HepG2 (cell line): ENCODE measurements around the gene ERBB4. TPM values are rescaled to one million over a fixed set of nuclear protein-coding genes. Genes with fewer than 3 reads are reported as not detected.
A peak's percentile ranks its signal among the peaks of the same experiment; 100 is the strongest.

Experiments used
- ATAC-seq: fragments of 200-7000 bp; cut with Tn5 transposase; 3 replicates; pipeline ENCODE4 v1.9.1; 2020; ENCODE audit warnings: mild to moderate bottlenecking, moderate library complexity
- BruUV-seq: library from RNA; stranded (reverse); fragments of 400-500 nt; replicated peaks from 2 replicates; lab custom pipeline; 2021; lab: Mats Ljungman, UMichigan
- CTCF ChIA-PET: fragments of 300-600 bp; formaldehyde crosslinking; extraction: SDS; loops from one replicate; lab custom pipeline; 2021; ENCODE audit warnings: low total read pairs, inconsistent platforms, low intra/inter-chr PET ratio; lab: Yijun Ruan, JAX
- POLR2A ChIA-PET: fragments of 350-600 bp; sonication (Branson Sonifier 250); formaldehyde crosslinking; loops from one replicate; lab custom pipeline; 2020; ENCODE audit warnings: antibody characterized with exemption, inconsistent platforms; lab: Yijun Ruan, JAX
- DNase-seq: peaks from one replicate; pipeline ENCODE4 v3.0.0-alpha.2; 2015; ENCODE audit warnings: low spot score
- FAIRE-seq: peaks from 3 replicates; lab custom pipeline; 2011; peaks lifted over from hg19 to GRCh38; lab: Jason Lieb, UNC
- H2AFZ ChIP-seq: one replicate; pipeline ENCODE4 v1.6.1; 2011; ENCODE audit warnings: low read length, inconsistent platforms
- H3K27ac ChIP-seq: fragments of 300-600 bp; 3 replicates; pipeline ENCODE4 v1.8.0; 2011; ENCODE audit warnings: mixed run types, mild to moderate bottlenecking, mixed read lengths, low read length, inconsistent platforms; ENCODE audit not compliant: insufficient read depth; ENCODE audit errors: extremely low read length
- H3K27me3 ChIP-seq, 2 experiments: fragments of 200-600 bp in 1 of 2; 2 replicates in 1 of 2; 3 replicates in 1 of 2; pipeline versions ENCODE4 v1.6.0 to v1.8.0; 2011; ENCODE audit warnings: low read length in 2 of 2, mild to moderate bottlenecking in 2 of 2, moderate library complexity in 2 of 2, inconsistent platforms in 1 of 2; ENCODE audit not compliant: insufficient read depth in 2 of 2, control insufficient read depth in 1 of 2
- H3K36me3 ChIP-seq, 2 experiments: fragments of 200-600 bp in 1 of 2; replicated peaks in 1 of 2; 2 replicates in 1 of 2; 3 replicates in 1 of 2; pipeline versions ENCODE4 v1.5.1 to v1.8.0; 2011; ENCODE audit warnings: low read length in 2 of 2, inconsistent platforms in 1 of 2; ENCODE audit not compliant: insufficient read depth in 2 of 2, control insufficient read depth in 1 of 2
- H3K4me1 ChIP-seq: 2 replicates; pipeline ENCODE4 v1.5.1; 2012; ENCODE audit warnings: low read length, inconsistent platforms; ENCODE audit not compliant: insufficient read depth
- H3K4me2 ChIP-seq: 2 replicates; pipeline ENCODE4 v1.6.0; 2011; ENCODE audit warnings: low read depth, low read length, inconsistent platforms
- H3K4me3 ChIP-seq, 3 experiments: fragments of 200-600 bp in 1 of 3; sonication (generic), shearing (Covaris generic) in 1 of 3; replicated peaks in 1 of 3; 2 replicates each; pipeline ENCODE4 v1.5.1; 2011 to 2016; ENCODE audit warnings: low read length in 3 of 3, inconsistent platforms in 2 of 3, low read depth in 2 of 3, mild to moderate bottlenecking in 2 of 3, control low read depth in 1 of 3, mixed read lengths in 1 of 3; ENCODE audit not compliant: insufficient read depth in 1 of 3
- H3K79me2 ChIP-seq: one replicate; pipeline ENCODE4 v1.6.1; 2011; ENCODE audit warnings: low read length, inconsistent platforms; ENCODE audit not compliant: insufficient read depth
- H3K9ac ChIP-seq: 2 replicates; pipeline ENCODE4 v1.6.0; 2011; ENCODE audit warnings: mild to moderate bottlenecking, low read depth, low read length, inconsistent platforms; ENCODE audit not compliant: insufficient read depth
- H3K9me3 ChIP-seq: 2 replicates; pipeline ENCODE4 v1.5.1; 2012; ENCODE audit warnings: mild to moderate bottlenecking, low read length
- H4K20me1 ChIP-seq: 2 replicates; pipeline ENCODE4 v1.6.0; 2011; ENCODE audit warnings: inconsistent platforms, mild to moderate bottlenecking, low read length, moderate library complexity; ENCODE audit not compliant: insufficient read depth
- HES4 ChIP-seq: sonication (generic); formaldehyde crosslinking; IDR thresholded peaks from 2 replicates; pipeline ENCODE4 v1.9.0; 2021; ENCODE audit warnings: mild to moderate bottlenecking, missing genetic modification reagents, borderline replicate concordance
- SP2 ChIP-seq: sonication (generic); formaldehyde crosslinking; IDR thresholded peaks from 2 replicates; pipeline ENCODE4 v1.5.1; 2020; ENCODE audit warnings: mild to moderate bottlenecking, missing genetic modification reagents
- ZNF17 ChIP-seq: sonication (generic); formaldehyde crosslinking; IDR thresholded peaks from 2 replicates; pipeline ENCODE4 v1.5.0; 2020; ENCODE audit warnings: mild to moderate bottlenecking, missing genetic modification reagents
- ZNF790 ChIP-seq: sonication (generic); formaldehyde crosslinking; IDR thresholded peaks from 2 replicates; pipeline ENCODE4 v1.8.0; 2022; ENCODE audit warnings: missing genetic modification reagents, mild to moderate bottlenecking, borderline replicate concordance
- WGBS: methylation state at CpG from one replicate; pipeline ENCODE4 v1.1.6; 2017; ENCODE audit warnings: low lambda C conversion rate; 5-methylcytosine and 5-hydroxymethylcytosine counted together
- in situ Hi-C: cut with HindIII; loops from 2 replicates; pipeline ENCODE4 v1.10.0; 2017; ENCODE audit warnings: low pct_unique_long_range_greater_than_20kb; ENCODE audit not compliant: extremely low pct_ligation_motif_present
- intact Hi-C: fragments of 100-400 bp; cut with micrococcal nuclease; formaldehyde crosslinking; loops from one replicate; pipeline ENCODE4 v1.10.0; 2022; ENCODE audit not compliant: unreplicated experiment
- polyA plus RNA-seq, 8 experiments: library from polyadenylated mRNA; depleted of rRNA in 3 of 8; stranded (reverse) in 7 of 8; unstranded in 1 of 8; fragments of >200 nt; fragmentation: Illumina TruSeq in 4 of 8; extraction: Trizol in 4 of 8; gene quantifications; 2 replicates each; pipeline versions ENCODE4 v1.2.1 to v1.2.3, GENCODE V29; 2011 to 2016; ENCODE audit warnings: low read depth in 4 of 8, missing spikeins in 1 of 8, mixed read lengths in 1 of 8; ENCODE audit not compliant: insufficient read depth in 1 of 8
- total RNA-seq, 5 experiments: library from RNA; depleted of rRNA; stranded (reverse); fragments of >200 nt; fragmentation: Illumina TruSeq; extraction: Trizol; gene quantifications; 2 replicates each; pipeline ENCODE4 v1.2.3, GENCODE V29; 2016; ENCODE audit warnings: low read depth in 1 of 5
- TF ChIP-seq, protein P1 (sequence below): sonication (generic); formaldehyde crosslinking; IDR thresholded peaks from 2 replicates; pipeline ENCODE4 v1.4.0; 2020; ENCODE audit warnings: missing genetic modification reagents, borderline replicate concordance
- TF ChIP-seq, protein P2 (sequence below): sonication (generic); formaldehyde crosslinking; IDR thresholded peaks from 2 replicates; pipeline ENCODE4 v1.5.0; 2020; ENCODE audit warnings: missing genetic modification reagents
- TF ChIP-seq, protein P3 (sequence below): sonication (generic); formaldehyde crosslinking; IDR thresholded peaks from 2 replicates; pipeline ENCODE4 v1.4.0; 2020; ENCODE audit warnings: mild to moderate bottlenecking, missing genetic modification reagents

Gene ERBB4
- total and polyA plus RNA-seq, 2 of the 13 experiments (the other 11 are each of a cell fraction or from before 2014, with no cell fraction given), result not detected

DNA sequence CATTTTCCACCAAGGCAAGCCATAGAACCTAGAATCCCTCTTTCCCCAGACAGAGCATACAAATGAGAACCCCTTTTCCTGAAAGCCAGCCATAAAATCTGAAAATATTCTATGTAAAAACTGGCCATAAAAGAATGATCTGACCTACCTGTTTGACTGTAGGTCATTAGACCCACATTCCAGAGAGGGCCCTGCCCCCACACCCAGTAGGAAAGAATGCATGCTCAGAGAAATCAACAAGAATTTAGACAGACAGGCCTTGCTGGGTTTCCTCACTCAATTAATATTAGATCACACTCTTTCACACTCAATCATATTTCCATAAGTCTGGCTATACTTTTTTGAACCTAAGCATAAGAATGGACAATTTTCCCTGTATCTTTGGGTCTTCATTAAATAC, 929.5 kb downstream of the ERBB4 start:
- H3K4me1 ChIP-seq, result no peaks in the 10 kb centered on the region
- H3K9me3 ChIP-seq, result no peaks in the 10 kb centered on the region
- no peak overlapping the region for H3K9ac ChIP-seq
- CTCF ChIA-PET, result no interaction called here
- H3K4me3 ChIP-seq, result no peak overlapping the region
- POLR2A ChIA-PET, result no interaction called here
- no peaks in the 10 kb centered on the region for H3K27me3 ChIP-seq
- no peaks in the 10 kb centered on the region for H4K20me1 ChIP-seq
- DNase-seq, result no peak
- in situ Hi-C loops, result no loop called here
- H2AFZ ChIP-seq, result no peak overlapping the region
- no peak for ATAC-seq
- TF ChIP-seq, protein P1, sequence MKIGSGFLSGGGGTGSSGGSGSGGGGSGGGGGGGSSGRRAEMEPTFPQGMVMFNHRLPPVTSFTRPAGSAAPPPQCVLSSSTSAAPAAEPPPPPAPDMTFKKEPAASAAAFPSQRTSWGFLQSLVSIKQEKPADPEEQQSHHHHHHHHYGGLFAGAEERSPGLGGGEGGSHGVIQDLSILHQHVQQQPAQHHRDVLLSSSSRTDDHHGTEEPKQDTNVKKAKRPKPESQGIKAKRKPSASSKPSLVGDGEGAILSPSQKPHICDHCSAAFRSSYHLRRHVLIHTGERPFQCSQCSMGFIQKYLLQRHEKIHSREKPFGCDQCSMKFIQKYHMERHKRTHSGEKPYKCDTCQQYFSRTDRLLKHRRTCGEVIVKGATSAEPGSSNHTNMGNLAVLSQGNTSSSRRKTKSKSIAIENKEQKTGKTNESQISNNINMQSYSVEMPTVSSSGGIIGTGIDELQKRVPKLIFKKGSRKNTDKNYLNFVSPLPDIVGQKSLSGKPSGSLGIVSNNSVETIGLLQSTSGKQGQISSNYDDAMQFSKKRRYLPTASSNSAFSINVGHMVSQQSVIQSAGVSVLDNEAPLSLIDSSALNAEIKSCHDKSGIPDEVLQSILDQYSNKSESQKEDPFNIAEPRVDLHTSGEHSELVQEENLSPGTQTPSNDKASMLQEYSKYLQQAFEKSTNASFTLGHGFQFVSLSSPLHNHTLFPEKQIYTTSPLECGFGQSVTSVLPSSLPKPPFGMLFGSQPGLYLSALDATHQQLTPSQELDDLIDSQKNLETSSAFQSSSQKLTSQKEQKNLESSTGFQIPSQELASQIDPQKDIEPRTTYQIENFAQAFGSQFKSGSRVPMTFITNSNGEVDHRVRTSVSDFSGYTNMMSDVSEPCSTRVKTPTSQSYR (CRISPR knock-in tag), result 0 out of 2 replicates have a peak, but pooled peaks have one; percentile 17
- TF ChIP-seq ZNF790 (CRISPR knock-in tag), result no peak
- FAIRE-seq, result no peak
- no peak overlapping the region for H3K4me2 ChIP-seq
- intact Hi-C loops, result no loop called here
- no peaks in the 10 kb centered on the region for H3K79me2 ChIP-seq
- BruUV-seq, result no TSS peak
- H3K36me3 ChIP-seq, result no peaks in the 10 kb centered on the region
- no peak overlapping the region for H3K27ac ChIP-seq

DNA sequence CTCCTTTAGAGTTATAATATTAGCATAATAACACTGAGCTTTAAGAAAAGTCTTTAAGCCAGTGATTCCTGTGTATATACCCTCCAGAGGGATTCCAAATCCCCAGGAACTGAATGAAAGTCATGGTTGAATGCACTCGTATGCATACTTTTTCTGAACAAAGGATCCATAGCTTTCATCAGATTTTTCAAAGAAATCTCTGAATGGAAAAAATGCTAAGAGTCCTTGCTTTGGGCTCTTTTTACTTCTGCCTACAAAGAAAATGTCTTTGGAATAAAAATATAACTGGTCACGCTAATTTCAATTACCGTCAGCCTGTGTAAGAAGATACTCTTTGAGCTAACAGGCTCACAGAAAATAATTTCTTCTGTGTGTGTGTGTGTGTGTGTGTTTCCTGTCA, 939.5 kb downstream of the ERBB4 start:
- no peaks in the 10 kb centered on the region for H4K20me1 ChIP-seq
- no peak for ATAC-seq
- FAIRE-seq, result no peak
- TF ChIP-seq, protein P2, sequence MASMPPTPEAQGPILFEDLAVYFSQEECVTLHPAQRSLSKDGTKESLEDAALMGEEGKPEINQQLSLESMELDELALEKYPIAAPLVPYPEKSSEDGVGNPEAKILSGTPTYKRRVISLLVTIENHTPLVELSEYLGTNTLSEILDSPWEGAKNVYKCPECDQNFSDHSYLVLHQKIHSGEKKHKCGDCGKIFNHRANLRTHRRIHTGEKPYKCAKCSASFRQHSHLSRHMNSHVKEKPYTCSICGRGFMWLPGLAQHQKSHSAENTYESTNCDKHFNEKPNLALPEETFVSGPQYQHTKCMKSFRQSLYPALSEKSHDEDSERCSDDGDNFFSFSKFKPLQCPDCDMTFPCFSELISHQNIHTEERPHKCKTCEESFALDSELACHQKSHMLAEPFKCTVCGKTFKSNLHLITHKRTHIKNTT, result no peak
- TF ChIP-seq ZNF17 (CRISPR knock-in tag), result no peak
- TF ChIP-seq, protein P3, sequence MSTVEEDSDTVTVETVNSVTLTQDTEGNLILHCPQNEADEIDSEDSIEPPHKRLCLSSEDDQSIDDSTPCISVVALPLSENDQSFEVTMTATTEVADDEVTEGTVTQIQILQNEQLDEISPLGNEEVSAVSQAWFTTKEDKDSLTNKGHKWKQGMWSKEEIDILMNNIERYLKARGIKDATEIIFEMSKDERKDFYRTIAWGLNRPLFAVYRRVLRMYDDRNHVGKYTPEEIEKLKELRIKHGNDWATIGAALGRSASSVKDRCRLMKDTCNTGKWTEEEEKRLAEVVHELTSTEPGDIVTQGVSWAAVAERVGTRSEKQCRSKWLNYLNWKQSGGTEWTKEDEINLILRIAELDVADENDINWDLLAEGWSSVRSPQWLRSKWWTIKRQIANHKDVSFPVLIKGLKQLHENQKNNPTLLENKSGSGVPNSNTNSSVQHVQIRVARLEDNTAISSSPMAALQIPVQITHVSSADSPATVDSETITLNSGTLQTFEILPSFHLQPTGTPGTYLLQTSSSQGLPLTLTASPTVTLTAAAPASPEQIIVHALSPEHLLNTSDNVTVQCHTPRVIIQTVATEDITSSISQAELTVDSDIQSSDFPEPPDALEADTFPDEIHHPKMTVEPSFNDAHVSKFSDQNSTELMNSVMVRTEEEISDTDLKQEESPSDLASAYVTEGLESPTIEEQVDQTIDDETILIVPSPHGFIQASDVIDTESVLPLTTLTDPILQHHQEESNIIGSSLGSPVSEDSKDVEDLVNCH, result no peak
- TF ChIP-seq SP2 (CRISPR knock-in tag), result no peak
- TF ChIP-seq HES4, result no peak
- no peaks in the 10 kb centered on the region for H3K79me2 ChIP-seq
- ChIA-PET POLR2A (no interaction called here), CTCF (no interaction called here)
- BruUV-seq, result no TSS peak
- intact Hi-C loops (no loop called here), in situ Hi-C loops (no loop called here)
- no peak overlapping the region for H3K9ac ChIP-seq
- 1% methylated on average over 3 of the region's 3 CpGs for WGBS
- H3K27me3 ChIP-seq, result no peaks in the 10 kb centered on the region
- H2AFZ ChIP-seq, result no peak overlapping the region
- H3K4me2 ChIP-seq, result no peak overlapping the region
- no peak for DNase-seq
- H3K36me3 ChIP-seq, result no peaks in the 10 kb centered on the region
- no peak overlapping the region for H3K27ac ChIP-seq
- H3K4me3 ChIP-seq, result no peak overlapping the region
- no peaks in the 10 kb centered on the region for H3K9me3 ChIP-seq
- no peaks in the 10 kb centered on the region for H3K4me1 ChIP-seq
